PFSK-1 (cell line): Measurements from ENCODE around the gene DCTN3.

Source experiments
- FOXP2 ChIP-seq: optimal IDR thresholded peaks from 2 replicates; pipeline ENCODE3; 2011; ENCODE audit warnings: borderline replicate concordance, control low read depth, inconsistent platforms; ENCODE audit not compliant: insufficient read depth; ENCODE audit errors: extremely low read length, extremely low read depth
- POLR2AphosphoS5 ChIP-seq: IDR thresholded peaks from 2 replicates; pipeline ENCODE4 v1.6.1; 2012; ENCODE audit warnings: low read depth, mild to moderate bottlenecking, control low read depth, low read length, moderate library complexity
- REST ChIP-seq, 2 experiments: IDR thresholded peaks; 2 replicates each; pipeline versions ENCODE4 v1.6.1 to v1.8.0; 2011 to 2012; ENCODE audit warnings: low read depth in 2 of 2, low read length in 2 of 2, control low read depth in 1 of 2, inconsistent platforms in 1 of 2, mild to moderate bottlenecking in 1 of 2, moderate library complexity in 1 of 2; ENCODE audit not compliant: insufficient read depth in 1 of 2
- SIN3A ChIP-seq: IDR thresholded peaks from 2 replicates; pipeline ENCODE4 v1.6.1; 2012; ENCODE audit warnings: mild to moderate bottlenecking, low read length, moderate library complexity, borderline replicate concordance; ENCODE audit not compliant: insufficient read depth
- TAF1 ChIP-seq: IDR thresholded peaks from 2 replicates; pipeline ENCODE4 v1.6.1; 2012; ENCODE audit warnings: low read length, control low read depth, borderline replicate concordance; ENCODE audit not compliant: insufficient read depth

The DCTN3 gene

GRCh38 chr9:34624475-34625185 is 4.3 kb upstream of the DCTN3 start:
- TF ChIP-seq FOXP2 (no peak), POLR2AphosphoS5 (no peak), REST (IDR thresholded peaks at IDR 0.05; ENCODE audit: insufficient read depth in 1 of 2, low read depth in 2 of 2, low read length in 2 of 2) (no peak), TAF1 (no peak), SIN3A (no peak)

GRCh38 chr9:34623374-34624235 is 3.3 kb upstream of the DCTN3 start:
- TF ChIP-seq POLR2AphosphoS5 = no peak
- TF ChIP-seq TAF1 = no peak
- TF ChIP-seq SIN3A = no peak

- TF ChIP-seq REST (IDR thresholded peaks at IDR 0.05; ENCODE audit: insufficient read depth in 1 of 2, low read depth in 2 of 2, low read length in 2 of 2) = no peak
- no peak for TF ChIP-seq POLR2AphosphoS5
- TF ChIP-seq TAF1 = no peak
- TF ChIP-seq SIN3A = no peak
- TF ChIP-seq FOXP2 = no peak
Measured at GRCh38 chr9:34615132-34615531, 5.2 kb downstream of the DCTN3 start.

GRCh38 chr9:34612788-34613390 is 7.4 kb downstream of the DCTN3 start:
- TF ChIP-seq POLR2AphosphoS5 (no peak), REST (IDR thresholded peaks at IDR 0.05; ENCODE audit: insufficient read depth in 1 of 2, low read depth in 2 of 2, low read length in 2 of 2) (no peak), SIN3A (no peak), FOXP2 (no peak), TAF1 (no peak)

GRCh38 chr9:34611811-34612787 is 8.2 kb downstream of the DCTN3 start, which contains the start of gene RPP25L:
TSS of gene RPP25L (minus strand) at chr9:34612097. CDS start at chr9:34611296, 801 bp downstream.
- TF ChIP-seq POLR2AphosphoS5 = peak; percentile 87
- TF ChIP-seq FOXP2 = no peak
- no peak for TF ChIP-seq REST (IDR thresholded peaks at IDR 0.05; ENCODE audit: insufficient read depth in 1 of 2, low read depth in 2 of 2, low read length in 2 of 2)
- TF ChIP-seq TAF1 = peak; percentile 87
- TF ChIP-seq SIN3A = 0 out of 2 replicates have a peak, but pooled peaks have one; percentile 45
